Fibroblast of skin of back (primary cell): ENCODE data around the gene REEP3. TPM values are rescaled to one million over a fixed set of nuclear protein-coding genes. Genes with fewer than 3 reads are reported as not detected.
A peak's percentile ranks its signal among the peaks of the same experiment; 100 is the strongest.
"Not testable (repeated sequence)": the region's sequence is repeated elsewhere in the genome, so short reads cannot be mapped to it uniquely, and the experiment has no call there.

Experiments used
- DNase-seq: peaks from one replicate; pipeline ENCODE4 v3.0.0-alpha.2; 2013
- polyA plus RNA-seq, 2 experiments: library from polyadenylated mRNA; unstranded; fragments of 120-200 nt; gene quantifications; one replicate each; pipeline ENCODE4 v1.2.1, GENCODE V29; 2013; ENCODE audit not compliant: insufficient read length in 2 of 2

The REEP3 gene, protein sequence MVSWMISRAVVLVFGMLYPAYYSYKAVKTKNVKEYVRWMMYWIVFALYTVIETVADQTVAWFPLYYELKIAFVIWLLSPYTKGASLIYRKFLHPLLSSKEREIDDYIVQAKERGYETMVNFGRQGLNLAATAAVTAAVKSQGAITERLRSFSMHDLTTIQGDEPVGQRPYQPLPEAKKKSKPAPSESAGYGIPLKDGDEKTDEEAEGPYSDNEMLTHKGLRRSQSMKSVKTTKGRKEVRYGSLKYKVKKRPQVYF
- 70.6 TPM for polyA plus RNA-seq (2013, experiment 1 of 2; ENCODE audit: insufficient read length)
- 101 TPM for polyA plus RNA-seq (2013, experiment 2 of 2; ENCODE audit: insufficient read length)

DNA sequence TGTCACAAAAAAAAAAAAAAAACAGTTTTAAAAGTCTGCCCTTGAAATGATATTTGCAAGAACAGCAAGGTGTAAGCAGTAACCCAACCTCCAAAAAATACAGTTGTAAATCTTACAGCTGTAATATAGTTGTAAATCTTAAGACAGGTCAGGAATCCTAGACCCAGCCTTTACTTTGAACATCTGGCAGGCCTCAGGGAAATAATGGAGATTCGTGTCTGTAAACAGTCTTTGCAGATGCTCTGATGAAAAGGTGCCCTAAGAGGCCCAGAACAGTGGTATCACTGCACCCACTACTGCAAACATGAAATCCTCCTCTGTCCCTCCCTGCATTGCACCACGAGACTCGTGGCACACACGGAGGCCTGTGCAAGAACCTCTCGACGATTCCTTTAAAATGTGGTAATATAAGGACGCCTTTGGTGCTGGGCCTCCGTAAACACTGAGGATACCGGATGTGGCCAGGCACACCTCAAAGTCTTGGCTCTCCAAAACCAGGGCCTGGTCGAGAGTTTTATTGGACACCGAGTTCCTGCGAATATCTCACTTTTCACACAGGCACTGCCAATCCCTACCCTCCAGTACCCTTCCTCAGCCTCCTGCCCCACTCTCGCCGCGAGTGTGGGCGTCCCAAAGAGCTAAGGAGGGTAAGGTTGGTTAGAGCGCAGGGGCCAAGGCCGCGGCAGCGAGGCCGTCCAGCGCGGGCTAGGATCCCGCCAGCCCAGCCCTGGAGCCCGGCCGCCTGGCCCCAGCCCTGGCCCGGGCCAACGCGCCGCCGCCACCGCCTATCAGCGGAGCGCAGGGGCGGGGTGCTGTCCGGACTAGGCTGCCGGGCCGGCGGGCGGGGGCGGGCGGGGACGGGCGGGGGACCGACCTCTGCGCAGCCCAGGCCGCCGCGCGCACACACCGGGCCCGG, at the start of gene REEP3:
TSS of gene REEP3 (plus strand) at position 902 of the 916 bp plus-strand sequence. CDS start 145 bp downstream, outside the sequence.
- no peak for DNase-seq

DNA sequence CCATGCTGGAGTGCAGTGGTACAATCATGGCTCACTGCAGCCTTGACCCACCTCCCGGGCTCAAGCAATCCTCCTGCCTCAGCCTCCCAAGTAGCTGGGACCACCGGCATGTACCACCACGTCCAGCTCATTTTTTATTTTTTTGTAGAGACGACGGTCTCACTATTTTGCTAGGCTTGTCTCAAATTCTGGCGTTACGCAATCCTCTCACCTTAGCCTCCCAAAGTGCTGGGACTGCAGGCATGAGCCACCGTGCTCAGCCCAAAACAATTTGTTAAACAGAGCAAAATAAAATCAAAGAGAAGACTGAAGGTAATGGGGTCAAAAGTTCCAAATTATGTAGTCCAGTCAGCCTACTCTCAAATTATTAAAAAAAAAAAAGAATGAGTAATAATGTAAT, 46.7 kb upstream of the REEP3 start:
- DNase-seq: no peak

DNA sequence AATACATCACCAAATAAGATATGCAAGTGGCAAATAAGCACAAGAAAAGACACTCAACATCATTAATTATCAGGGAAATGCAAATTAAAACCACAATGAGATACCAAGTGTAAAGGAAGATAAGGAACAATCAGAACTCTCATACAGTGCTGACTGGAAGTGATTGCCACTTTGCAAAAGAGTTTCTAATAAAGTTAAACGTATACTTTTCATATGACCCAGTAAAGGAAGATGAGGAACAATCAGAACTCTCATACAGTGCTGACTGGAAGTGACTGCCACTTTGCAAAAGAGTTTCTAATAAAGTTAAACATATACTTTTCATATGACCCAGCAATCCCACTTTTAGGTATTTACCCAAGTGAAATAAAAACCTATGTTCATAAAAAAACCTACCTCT, 43.3 kb upstream of the REEP3 start:
- no peak for DNase-seq

DNA sequence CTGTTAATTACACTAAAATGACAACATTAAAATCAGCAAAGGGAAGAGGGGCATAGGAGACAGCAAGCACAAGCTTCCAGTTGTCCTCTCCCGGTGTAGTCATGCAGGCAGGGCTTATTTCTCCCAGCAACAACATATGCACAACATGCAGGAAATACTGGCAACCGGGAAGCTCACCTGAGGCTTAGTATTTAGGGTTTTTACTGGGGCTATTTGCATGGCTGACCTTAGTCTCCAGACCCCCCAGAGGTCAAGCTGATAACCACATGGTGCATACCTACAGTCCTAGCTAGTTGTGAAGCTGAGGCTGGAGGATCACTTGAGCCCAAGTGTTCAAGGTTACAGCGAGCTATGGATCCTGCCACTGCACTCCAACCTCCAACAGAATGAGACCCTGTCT, 42.6 kb upstream of the REEP3 start:
- no peak for DNase-seq

DNA sequence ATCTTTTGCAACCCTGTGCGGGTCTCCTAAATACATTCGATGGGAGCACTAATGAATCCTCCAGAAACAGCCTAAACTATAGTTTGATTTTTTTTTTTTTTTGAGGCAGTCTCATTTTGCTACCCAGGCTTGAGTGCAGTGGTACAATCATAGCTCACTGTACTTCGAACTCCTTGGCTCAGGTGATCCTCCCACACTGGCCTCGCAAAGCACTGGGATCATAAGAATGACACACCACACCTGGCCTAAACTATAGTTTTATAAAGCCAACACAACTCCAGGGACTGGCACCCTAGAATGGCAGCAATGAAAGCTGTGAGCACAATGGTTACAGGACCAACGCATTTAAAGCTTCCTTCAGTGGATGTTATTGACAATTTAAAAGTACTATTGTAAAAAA, 41.0 kb upstream of the REEP3 start:
- no peak for DNase-seq

DNA sequence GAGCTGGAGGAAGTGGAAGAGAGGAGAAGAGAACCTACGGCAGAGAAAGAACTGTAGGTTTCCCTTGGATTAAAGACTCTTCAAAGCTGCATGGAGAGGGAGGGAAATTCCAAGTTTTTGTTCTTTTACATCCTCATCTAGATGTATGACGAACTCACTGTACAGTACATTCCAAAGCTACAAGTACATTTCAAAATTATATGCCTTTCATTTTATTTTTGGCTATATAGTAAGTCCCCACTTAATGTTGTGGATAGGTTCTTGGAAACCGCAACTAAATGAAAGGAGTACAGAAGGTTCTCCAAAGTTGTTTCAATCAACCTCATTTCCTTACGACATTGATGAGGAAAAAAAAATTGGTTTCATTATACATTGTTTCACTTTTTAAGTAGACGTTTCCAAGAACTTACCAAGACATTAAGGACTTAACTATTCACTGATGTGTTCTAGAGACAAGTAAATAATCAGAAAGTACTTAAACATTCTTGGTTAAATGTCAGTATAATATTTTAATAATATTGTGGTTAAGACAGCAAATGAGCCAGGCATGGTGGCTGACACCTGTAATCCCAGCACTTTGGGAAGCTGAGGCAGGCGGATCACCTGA, 39.3 kb upstream of the REEP3 start:
- no peak for DNase-seq

DNA sequence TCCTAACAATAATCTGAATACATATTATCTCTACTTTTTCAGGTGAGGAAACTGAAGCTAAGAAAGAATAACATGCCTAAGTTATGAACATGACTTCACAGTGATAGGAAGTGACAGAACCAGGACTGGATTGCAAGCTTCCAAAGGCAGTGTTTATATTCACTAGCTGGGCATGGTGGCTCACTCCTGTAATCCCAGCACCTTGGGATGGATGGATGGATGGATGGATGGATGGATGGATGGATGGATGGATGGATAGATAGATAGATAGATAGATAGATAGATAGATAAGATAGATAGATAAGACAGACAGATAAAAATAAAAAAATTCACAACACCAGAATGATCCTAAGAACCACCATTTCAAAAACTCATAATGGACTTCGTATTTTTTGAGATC, 37.2 kb upstream of the REEP3 start:
- DNase-seq: no peak

DNA sequence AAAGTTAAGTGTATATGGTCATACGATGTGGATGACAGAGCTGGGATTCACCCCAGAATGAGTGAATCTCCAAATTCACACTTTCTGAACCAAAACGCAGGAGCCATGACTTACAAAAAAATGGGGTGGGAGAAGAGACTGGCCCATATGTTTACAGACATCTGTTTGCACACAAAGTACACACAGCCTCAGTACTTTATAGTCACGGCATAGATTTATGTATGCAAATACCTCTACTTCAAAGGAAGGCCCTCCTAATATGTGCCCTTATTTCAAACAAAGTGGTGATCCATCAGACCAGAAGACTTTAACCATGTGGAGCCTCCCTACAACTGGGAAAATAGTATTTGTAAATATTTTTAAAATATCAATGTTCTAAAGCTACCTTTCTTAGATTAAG, 33.2 kb upstream of the REEP3 start:
- DNase-seq: no peak

DNA sequence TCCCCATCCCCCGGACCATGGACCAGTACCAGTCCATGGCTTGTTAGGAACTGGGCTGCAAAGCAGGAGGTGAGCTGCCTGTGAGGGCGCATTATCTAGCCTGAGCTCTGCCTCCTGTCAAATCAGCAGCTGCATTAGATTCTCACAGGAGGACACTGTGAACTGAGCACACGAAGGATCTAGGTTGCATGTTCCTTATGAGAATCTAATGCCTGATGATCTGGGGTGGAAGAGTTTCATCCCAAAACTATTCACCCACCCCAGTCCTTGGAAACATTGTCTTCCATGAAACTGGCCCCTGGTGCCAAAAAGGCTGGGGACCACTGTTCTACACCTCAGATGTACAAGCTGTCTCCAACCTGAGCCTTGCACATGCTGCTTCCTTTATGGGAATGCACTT, 31.4 kb upstream of the REEP3 start:
- DNase-seq: no peak

DNA sequence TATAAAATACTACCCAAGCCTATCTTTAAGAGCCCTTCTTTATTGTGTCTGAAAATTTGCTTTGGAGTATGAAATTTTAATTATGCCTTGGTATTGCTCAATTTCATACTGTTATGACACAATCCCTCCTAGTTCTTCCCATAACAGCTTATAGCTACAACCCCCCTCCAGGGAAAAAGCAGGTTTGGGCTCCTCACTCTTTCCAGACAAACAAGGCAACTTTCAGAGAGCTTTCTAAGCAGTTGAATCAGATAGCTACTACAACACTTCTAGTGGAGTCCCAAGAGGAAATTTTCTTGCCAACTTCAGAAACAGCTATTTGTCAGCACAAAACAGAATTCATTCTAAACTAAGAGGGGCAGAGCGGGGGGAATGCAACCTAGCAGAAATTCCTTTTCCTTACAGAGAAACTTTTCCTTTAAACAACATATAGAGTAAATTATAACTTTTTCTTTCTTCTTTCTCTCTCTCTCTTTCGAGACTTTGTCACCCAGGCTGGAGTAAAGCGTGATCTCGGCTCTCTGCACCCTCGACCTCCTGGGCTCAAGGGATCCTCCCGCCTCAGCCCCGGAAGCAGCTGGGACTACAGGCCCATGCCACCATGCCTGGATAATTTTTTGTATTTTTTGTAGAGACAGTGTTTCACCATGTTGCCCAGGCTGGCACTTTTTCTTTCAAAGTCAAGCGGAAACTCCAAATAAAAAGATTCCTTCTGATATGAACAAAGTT, 29.4 kb upstream of the REEP3 start:
- peak; percentile 88 for DNase-seq

DNA sequence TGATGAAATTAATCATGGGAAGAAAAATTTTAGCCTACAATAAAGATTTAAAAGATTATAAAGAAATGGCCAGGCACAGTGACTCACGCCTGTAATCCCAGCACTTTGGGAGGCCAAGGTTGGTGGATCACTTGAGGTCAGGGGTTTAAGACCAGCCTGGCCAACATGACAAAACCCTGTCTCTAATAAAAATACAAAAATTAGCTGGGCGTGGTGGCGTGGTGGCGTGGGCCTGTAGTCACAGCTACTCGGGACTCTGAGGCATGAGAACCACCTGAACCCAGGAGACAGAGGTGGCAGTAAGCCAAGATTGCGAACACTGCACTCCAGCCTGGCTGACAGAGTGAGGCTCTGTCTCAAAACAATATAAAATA, 28.9 kb upstream of the REEP3 start:
- DNase-seq: peak; percentile 26

DNA sequence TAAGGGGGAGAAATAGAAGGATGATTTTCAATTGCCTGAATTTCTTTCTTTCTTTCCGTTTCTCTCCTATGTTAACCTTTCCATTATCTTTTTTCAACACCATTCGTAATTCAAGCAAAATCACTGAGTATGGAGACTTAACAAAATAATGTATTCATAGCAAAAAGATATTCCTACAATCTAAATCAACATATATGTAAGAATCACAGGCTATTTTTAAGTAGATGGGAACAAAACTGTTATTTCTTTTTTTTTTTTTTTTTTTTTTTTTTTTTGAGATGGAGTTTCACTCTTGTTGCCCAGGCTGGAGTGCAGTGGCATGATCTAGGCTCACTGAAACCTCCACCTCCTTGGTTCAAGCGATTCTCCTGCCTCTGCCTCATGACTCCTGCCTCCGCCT, 28.2 kb upstream of the REEP3 start:
- no peak for DNase-seq

DNA sequence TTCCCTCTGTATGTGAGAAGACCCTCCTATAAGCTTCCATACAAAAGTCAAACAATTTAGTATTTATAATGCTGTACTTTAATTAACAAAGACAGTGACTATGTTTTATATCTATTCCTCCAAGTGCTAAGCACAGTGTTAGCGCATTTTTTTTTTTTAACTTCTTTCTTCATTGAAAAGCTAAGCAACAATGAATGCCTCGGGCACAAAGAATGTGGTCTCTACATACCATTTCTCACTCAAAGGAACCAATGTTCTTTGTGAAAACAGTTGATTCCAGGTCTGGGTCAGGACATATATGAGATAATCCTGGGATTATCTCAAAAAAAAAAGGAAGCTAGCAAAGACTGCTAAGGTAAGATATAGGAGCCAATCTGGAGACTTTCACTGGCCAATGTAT, 26.2 kb upstream of the REEP3 start:
- DNase-seq: peak; percentile 63

DNA sequence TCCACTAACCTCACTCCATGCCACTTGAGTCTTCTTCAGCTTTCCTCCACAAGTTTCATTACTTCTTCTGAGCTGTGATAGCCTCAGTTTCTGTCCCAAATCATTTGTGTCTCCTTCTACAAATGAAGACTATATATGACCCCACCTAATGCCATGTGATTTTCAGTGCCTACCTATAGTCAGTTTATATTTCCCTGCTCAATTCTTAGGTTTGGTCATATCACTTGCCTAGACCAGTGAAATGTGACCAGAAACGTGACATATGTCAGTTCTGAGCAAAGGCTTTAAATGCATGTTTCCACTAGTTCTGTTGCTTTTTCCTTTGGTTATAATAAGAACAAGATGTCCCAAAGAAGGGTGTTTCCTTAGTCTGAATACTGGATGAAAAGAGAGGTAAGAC, 24.6 kb upstream of the REEP3 start:
- DNase-seq: no peak

DNA sequence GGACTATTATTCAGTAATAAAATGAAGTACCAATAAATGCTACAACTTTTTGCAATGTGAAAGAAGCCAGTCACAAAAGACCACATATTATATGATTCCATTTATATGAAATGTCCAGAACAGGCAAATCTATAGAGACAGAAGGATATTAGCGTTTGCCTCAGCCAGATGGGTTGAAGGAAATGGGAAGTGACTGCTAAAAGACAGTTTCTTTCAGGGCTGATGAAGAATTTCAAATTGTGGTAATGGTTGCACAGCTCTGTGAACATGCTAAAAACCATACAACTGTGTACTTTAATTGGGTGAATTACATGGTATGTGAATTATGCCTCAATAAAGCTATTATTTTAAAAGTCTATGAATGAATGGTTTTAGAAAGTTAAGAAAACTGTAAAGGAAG, 23.9 kb upstream of the REEP3 start:
- DNase-seq: no peak

DNA sequence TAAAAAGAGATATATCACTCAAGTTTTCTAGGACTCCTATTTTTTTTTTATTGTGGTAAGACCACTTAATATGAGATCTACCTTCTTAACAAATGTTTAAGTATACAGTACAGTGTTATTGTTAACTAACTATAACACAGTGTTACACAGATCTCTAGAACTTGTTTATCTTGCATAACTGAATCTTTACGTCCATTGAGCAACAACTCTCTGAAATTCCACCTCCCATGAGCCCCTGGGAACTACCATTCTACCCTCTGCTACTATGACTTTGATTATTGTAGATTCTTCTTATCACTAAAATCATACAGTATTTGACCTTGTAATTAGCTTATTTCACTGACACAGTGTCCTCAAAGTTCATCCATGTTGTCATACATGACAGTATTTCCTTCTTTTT, 22.5 kb upstream of the REEP3 start:
- DNase-seq: no peak

DNA sequence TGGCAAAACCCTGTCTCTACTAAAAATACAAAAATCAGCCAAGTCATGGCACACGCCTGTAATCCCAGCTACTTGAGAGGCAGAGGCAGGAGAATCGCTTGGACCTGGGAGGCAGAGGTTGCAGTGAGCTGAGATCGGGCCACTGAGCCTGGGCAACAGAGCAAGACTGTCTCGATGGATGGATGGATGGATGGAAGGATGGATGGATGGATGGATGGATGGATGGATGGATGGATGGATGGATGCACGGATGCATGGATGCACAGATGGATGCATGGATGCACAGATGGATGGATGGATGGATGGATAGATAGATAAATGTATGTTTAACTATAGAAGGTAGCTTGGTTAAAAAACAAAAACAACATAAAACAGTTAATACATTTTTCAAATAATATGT, 20.6 kb upstream of the REEP3 start:
- not testable (repeated sequence) for DNase-seq

DNA sequence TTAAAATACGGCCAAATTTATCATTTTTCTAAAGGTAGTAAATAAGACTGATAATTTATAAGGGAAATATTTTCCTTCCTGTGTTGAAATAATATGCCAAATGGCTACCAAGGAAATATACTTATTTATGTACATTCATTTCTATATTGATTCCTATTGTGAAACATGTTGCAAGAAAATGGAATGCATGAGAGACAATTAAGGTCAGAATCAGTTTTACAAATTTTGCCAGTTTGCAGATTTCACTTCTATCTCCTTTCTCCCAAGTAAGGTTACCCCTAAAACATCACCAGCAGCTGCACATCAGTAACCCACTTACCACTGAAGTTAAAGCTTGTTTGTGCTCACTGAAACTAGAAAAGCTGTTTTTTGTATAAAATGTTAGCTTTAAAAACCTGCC, 19.2 kb upstream of the REEP3 start:
- no peak for DNase-seq

DNA sequence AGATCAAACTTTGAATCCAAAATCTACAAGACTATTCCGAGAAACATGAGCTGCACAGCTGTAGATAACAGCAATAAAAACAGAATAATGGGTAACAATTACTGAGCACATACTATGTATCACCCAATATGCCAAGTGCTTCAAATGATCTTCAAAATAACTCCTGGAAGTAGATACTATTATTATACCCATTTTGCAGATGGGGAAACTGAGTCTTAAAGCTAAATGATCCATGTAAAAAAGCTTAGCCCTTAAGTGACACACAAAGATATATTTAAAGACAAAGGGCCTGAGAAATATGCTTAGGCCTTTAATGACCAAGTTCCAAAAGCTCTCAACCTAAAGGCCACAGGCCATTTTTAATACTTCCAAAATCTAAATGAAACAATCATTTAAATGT, 18.4 kb upstream of the REEP3 start:
- no peak for DNase-seq

DNA sequence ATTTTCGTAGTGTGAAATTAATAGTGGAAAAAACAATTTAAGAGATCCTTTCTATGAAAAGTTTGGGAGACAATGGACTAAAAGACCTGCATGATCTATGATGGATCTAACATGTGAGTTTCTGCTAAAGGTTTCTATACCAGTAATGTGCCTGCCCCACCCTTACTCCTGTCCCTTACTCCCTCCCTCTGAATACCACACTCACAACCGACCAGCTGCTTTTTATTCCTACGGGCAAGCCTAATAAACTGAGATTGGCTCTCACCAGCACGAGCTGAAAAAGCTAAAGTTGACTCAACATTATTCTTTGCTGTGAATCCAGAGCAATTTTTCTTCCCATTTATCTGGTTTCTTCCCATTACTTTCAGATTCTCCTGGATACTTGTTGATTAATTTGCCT, 17.8 kb upstream of the REEP3 start:
- no peak for DNase-seq

DNA sequence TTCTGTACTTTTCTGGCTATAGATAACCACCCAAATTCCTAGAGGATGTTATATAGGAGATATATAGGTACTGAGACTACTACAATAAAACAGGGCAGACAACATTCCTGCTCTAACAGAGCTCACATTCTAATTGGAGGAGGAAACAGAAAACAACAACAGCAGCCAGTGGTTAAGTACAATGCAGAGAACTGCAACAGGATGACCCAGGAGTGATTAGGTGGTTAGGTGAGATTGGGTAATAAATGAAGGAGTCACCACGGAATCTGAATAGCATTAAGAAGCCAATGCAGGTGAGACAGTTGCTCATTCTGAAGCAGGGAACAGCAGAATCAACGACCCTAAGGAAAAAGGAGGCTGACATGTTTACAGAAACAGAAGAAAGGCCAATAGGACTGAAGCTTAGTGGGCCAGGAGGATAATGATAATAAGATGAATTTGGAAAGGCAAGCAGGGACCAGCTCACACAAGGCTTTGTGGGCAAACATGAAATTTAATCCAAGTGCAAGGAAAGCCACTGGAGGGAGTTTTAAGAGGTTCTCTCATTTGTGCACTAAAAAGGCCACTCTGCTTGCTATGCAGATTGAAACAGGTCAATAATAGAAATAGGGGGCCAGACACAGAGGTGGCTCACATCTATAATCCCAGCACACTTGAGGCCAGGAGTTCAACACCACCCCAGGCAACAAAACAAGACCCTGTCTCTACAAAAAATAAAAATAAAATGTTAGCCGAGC, 16.9 kb upstream of the REEP3 start:
- DNase-seq: no peak

DNA sequence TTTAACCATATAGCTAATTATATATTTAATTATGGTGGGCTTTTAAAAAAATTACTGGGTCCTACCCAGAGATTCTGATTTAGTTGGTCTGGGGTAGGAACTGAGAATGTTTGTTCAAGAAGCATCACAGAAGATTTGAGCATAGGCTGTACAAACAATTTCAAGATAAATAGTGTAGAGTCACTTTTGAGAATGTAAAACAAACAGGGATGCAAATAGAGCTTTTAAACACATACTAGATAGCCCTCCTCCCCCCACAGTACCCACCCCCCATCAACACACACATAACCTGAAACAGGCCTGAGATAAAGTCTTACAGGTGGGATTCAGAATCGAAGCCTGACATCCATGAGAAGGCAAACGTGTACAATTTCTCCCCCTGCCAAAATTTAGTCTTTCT, 15.6 kb upstream of the REEP3 start:
- DNase-seq: no peak
